Measurements from ENCODE around the gene PC. TPM values are rescaled to one million over a fixed set of nuclear protein-coding genes. Genes with fewer than 3 reads are reported as not detected.
A peak's percentile ranks its signal among the peaks of the same experiment; 100 is the strongest.

Gene PC
- total RNA-seq, 4 donors from 2014 or later: 7.3 to 22.5 (median 17.4) TPM

- no peak overlapping the region for H3K4me3 ChIP-seq (ENCODE audit: low read depth, poor library complexity, severe bottlenecking)
These were observed 100.3 kb downstream of the PC start for GRCh38 chr11:66857927-66858185.

GRCh38 chr11:66857234-66857926 is 100.8 kb downstream of the PC start:
- intact Hi-C loops (cut with DNase I; ENCODE audit: low total_unique reads): no loop called here
- WGBS, 2 donors: 46 to 68% methylated on average over 31 of the region's 47 CpGs
- peak overlapping the region; percentile 6 for H3K4me3 ChIP-seq (ENCODE audit: low read depth, poor library complexity, severe bottlenecking)
- no peak for TF ChIP-seq CTCF (IDR thresholded peaks at IDR 0.05)
- DNase-seq (ENCODE audit: low spot score in 2 of 2): no peak

More at GRCh38 chr11:66857927-66858185, 100.3 kb downstream of the PC start:
- 97 to 100% methylated on average over 1 to 19 of the region's 19 CpGs for WGBS, 2 donors
- no peak for TF ChIP-seq CTCF (IDR thresholded peaks at IDR 0.05)
- no peak for TF ChIP-seq POLR2A (IDR thresholded peaks at IDR 0.05)
- intact Hi-C loops (cut with DNase I; ENCODE audit: low total_unique reads): no loop called here
- no peak for DNase-seq (ENCODE audit: low spot score in 2 of 2)

- peak within 1 kb of the TSS; percentile 30 for H3K4me3 ChIP-seq (ENCODE audit: low read depth, poor library complexity, severe bottlenecking)
- TF ChIP-seq POLR2A (IDR thresholded peaks at IDR 0.05) (no peak), CTCF (IDR thresholded peaks at IDR 0.05) (no peak)
- 1% methylated on average over 32 to 58 of the region's 103 CpGs for WGBS, 2 donors
- intact Hi-C loops (cut with DNase I; ENCODE audit: low total_unique reads): no loop called here
- no peak for DNase-seq (ENCODE audit: low spot score in 2 of 2)
These were observed 101.5 kb downstream of the PC start, which contains the start of gene LRFN4 for GRCh38 chr11:66856496-66857233. Gene LRFN4, plus strand, starts transcription at chr11:66857064. Its CDS starts 681 bp downstream, at chr11:66857745.

- peak; percentile 88 to 98 for DNase-seq (ENCODE audit: low spot score in 2 of 2)
- intact Hi-C loops (cut with DNase I; ENCODE audit: low total_unique reads): no loop called here
- peak overlapping the region; percentile 30 for H3K4me3 ChIP-seq (ENCODE audit: low read depth, poor library complexity, severe bottlenecking)
- TF ChIP-seq CTCF (IDR thresholded peaks at IDR 0.05) (no peak), POLR2A (IDR thresholded peaks at IDR 0.05) (no peak)
- 6 to 16% methylated on average over 13 to 29 of the region's 51 CpGs for WGBS, 2 donors
These were observed 102.3 kb downstream of the PC start for GRCh38 chr11:66855574-66856495.

GRCh38 chr11:66854729-66855211 is 103.4 kb downstream of the PC start:
- DNase-seq (ENCODE audit: low spot score in 2 of 2): no peak
- 97% methylated on average over 14 of the region's 15 CpGs for WGBS, 2 donors
- H3K4me3 ChIP-seq (ENCODE audit: low read depth, poor library complexity, severe bottlenecking): no peak overlapping the region
- intact Hi-C loops (cut with DNase I; ENCODE audit: low total_unique reads): no loop called here
- TF ChIP-seq CTCF (IDR thresholded peaks at IDR 0.05): no peak
- no peak for TF ChIP-seq POLR2A (IDR thresholded peaks at IDR 0.05)

Data from lower leg skin (tissue), 4 donors.